ENCODE measurements around the gene TAGLN2. TPM values are rescaled to one million over a fixed set of nuclear protein-coding genes. Genes with fewer than 3 reads are reported as not detected.

The TAGLN2 gene
- total RNA-seq, 2 donors from 2014 or later: 97.1 to 386 TPM

DNA sequence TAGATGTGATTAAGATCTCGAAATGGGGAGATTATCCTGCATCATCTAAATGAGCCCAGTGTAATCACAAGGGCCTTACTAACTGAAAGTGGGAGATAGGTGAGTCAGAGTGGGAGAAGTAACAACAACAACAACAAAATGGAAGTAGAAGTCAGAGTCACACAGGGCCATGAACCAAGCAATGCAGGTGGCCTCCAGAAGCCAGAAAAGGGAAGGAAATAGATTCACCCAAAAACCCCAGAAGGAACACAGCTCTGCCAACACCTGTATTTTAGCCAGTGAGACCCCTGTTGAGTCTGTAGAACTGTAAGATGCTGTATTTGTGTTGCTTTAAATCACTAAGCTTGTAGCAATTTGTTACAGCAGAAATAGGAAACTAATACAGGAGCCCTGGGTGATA, 4.1 kb downstream of the TAGLN2 start:
- Histone ChIP-seq H3K27ac (no peak overlapping the region), H3K4me1 (replicated peaks) (peaks cover 17% of the 10 kb centered on the region), H3K4me3 (no peak overlapping the region), H3K9me3 (no peaks in the 10 kb centered on the region), H3K27me3 (replicated peaks; ENCODE audit: insufficient read depth) (no peaks in the 10 kb centered on the region), H3K36me3 (peaks cover 7 to 15% of the 10 kb centered on the region in 2 donors)
- TF ChIP-seq, protein P1, sequence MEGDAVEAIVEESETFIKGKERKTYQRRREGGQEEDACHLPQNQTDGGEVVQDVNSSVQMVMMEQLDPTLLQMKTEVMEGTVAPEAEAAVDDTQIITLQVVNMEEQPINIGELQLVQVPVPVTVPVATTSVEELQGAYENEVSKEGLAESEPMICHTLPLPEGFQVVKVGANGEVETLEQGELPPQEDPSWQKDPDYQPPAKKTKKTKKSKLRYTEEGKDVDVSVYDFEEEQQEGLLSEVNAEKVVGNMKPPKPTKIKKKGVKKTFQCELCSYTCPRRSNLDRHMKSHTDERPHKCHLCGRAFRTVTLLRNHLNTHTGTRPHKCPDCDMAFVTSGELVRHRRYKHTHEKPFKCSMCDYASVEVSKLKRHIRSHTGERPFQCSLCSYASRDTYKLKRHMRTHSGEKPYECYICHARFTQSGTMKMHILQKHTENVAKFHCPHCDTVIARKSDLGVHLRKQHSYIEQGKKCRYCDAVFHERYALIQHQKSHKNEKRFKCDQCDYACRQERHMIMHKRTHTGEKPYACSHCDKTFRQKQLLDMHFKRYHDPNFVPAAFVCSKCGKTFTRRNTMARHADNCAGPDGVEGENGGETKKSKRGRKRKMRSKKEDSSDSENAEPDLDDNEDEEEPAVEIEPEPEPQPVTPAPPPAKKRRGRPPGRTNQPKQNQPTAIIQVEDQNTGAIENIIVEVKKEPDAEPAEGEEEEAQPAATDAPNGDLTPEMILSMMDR (IDR thresholded peaks at IDR 0.05): no peak
- TF ChIP-seq POLR2AphosphoS5 (IDR thresholded peaks at IDR 0.05): no peak
- TF ChIP-seq POLR2A (IDR thresholded peaks at IDR 0.05): no peak
- intact Hi-C loops (cut with DNase I): loop anchor here (10.0 kb wide), 1 partner anchor 66 kb away; no protein-coding TSS in a partner anchor
- DNase-seq (ENCODE audit: low spot score): no peak
- WGBS: 73% methylated on average over 1 of the region's 1 CpG

DNA sequence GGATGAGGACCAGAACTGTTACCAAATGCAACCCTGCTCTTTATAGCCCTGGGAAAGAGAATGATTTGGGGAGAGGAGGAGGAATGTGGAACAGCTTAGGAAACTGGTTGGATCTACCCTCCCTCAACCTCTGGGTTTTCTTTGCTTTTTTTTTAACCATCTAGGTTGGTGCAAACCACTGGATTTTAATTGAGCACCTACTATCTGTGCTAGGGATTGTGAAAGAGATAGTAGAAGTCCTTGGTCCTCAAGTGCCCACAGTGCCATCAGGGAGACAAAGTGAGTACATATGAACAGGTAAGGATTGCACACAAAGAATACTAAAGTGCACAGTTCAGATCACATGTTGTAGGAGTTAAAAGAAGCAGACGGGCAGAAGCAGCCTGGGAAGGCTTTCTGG, 4.7 kb downstream of the TAGLN2 start:
- no peak for DNase-seq (ENCODE audit: low spot score)
- Histone ChIP-seq H3K9me3 (no peaks in the 10 kb centered on the region), H3K4me1 (replicated peaks) (peaks cover 13% of the 10 kb centered on the region), H3K36me3 (peaks cover 7 to 15% of the 10 kb centered on the region in 2 donors), H3K4me3 (no peak overlapping the region), H3K27ac (no peak overlapping the region), H3K27me3 (replicated peaks; ENCODE audit: insufficient read depth) (no peaks in the 10 kb centered on the region)
- intact Hi-C loops (cut with DNase I): loop anchor here (10.0 kb wide), 1 partner anchor 66 kb away; no protein-coding TSS in a partner anchor
- TF ChIP-seq, protein P1 (IDR thresholded peaks at IDR 0.05): no peak
- no peak for TF ChIP-seq POLR2AphosphoS5 (IDR thresholded peaks at IDR 0.05)
- no peak for TF ChIP-seq POLR2A (IDR thresholded peaks at IDR 0.05)
- WGBS: 92% methylated on average over 1 of the region's 1 CpG

DNA sequence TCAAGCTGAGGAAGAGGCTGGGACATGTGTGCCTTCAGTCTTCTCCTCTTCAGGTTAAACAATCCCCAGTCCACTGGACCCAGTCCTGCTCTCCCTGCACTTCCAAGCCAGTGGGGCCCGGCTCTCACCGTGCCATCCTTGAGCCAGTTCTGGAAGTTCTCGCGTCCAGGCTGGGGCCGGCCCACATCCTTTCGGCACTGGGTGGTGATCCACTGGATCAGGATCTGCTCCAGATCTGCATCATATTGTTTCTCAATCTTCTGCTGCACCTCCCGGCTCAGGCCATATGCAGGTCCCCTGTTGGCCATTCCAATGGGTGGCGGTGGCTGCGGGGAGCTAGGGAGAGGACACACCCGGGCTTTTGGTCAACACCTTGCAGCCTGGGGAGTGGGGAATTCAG, 5.1 kb downstream of the TAGLN2 start:
- intact Hi-C loops (cut with DNase I): loop anchor here (10.0 kb wide), 1 partner anchor 65 kb away; no protein-coding TSS in a partner anchor
- Histone ChIP-seq H3K27ac (no peak overlapping the region), H3K9me3 (no peaks in the 10 kb centered on the region), H3K4me3 (no peak overlapping the region), H3K36me3 (peaks cover 7 to 15% of the 10 kb centered on the region in 2 donors), H3K27me3 (replicated peaks; ENCODE audit: insufficient read depth) (no peaks in the 10 kb centered on the region), H3K4me1 (replicated peaks) (peaks cover 13% of the 10 kb centered on the region)
- 88% methylated on average over 10 of the region's 10 CpGs for WGBS
- no peak for DNase-seq (ENCODE audit: low spot score)
- TF ChIP-seq POLR2AphosphoS5 (IDR thresholded peaks at IDR 0.05): no peak
- TF ChIP-seq, protein P1 (IDR thresholded peaks at IDR 0.05): no peak
- no peak for TF ChIP-seq POLR2A (IDR thresholded peaks at IDR 0.05)

DNA sequence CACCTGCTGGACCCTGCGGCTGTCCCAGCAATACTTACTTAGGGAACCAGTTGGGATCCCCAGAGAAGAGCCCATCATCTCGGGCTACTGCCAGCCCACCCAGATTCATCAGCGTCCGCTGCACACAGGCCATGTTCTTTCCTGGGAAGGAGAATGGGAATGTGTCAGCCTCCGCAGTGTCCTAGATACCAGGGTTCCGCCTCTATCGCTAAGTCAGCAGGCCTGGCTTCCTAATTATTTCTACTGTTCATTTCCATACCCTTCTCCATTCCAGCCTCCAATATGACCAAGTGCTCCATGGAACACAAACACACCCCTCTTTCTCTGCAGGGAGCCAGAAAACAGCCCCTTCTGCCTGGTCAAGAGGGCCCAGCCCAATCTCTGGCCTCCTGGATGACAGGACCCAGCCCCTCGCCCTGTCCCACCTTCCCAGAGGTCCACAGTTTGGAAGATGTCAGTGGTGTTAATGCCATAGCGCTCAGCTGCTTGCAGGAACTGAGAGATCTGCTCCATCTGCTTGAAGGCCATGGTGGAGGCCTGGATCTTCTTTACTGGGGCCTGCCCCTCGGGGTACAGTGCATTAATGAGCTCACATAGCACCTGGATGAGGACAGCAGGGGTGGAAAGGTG, 6.0 kb downstream of the TAGLN2 start:
- intact Hi-C loops (cut with DNase I): no loop called here
- H3K4me3 ChIP-seq: no peak overlapping the region
- peaks cover 13% of the 10 kb centered on the region for H3K4me1 ChIP-seq (replicated peaks)
- 95% methylated on average over 10 of the region's 10 CpGs for WGBS
- TF ChIP-seq, protein P1 (IDR thresholded peaks at IDR 0.05): no peak
- TF ChIP-seq POLR2A (IDR thresholded peaks at IDR 0.05) (no peak), POLR2AphosphoS5 (IDR thresholded peaks at IDR 0.05) (no peak)
- no peak overlapping the region for H3K27ac ChIP-seq
- no peaks in the 10 kb centered on the region for H3K9me3 ChIP-seq
- no peaks in the 10 kb centered on the region for H3K27me3 ChIP-seq (replicated peaks; ENCODE audit: insufficient read depth)
- DNase-seq (ENCODE audit: low spot score): no peak
- H3K36me3 ChIP-seq: peaks cover 7 to 15% of the 10 kb centered on the region in 2 donors

Measured in prostate gland (tissue), 2 donors.